ENCODE results near the gene ACAP3.

Gene ACAP3

GRCh38 chr1:1319646-1319941 is 11.9 kb upstream of the ACAP3 start:
- H2BK120ac ChIP-seq (ENCODE audit: low read depth, low read length): no peak overlapping the region
- H2AFZ ChIP-seq (ENCODE audit: low read length): no peak overlapping the region
- H3K27me3 ChIP-seq (ENCODE audit: control insufficient read depth in 3 of 3, insufficient read depth in 3 of 3, low read depth in 1 of 3, low read length in 3 of 3): no peaks in the 10 kb centered on the region
- no peak overlapping the region for H3K4me3 ChIP-seq (ENCODE audit: low read length in 2 of 2)
- no peak overlapping the region for H2AK5ac ChIP-seq (ENCODE audit: low read depth, low read length)
- peaks cover 9 to 10% of the 10 kb centered on the region in 2 donors for H3K4me1 ChIP-seq (ENCODE audit: control insufficient read depth in 2 of 2, insufficient read depth in 1 of 2, low read depth in 1 of 2, low read length in 2 of 2)
- DNase-seq (ENCODE audit: low spot score): no peak
- no peak overlapping the region for H2BK5ac ChIP-seq (ENCODE audit: low read length)
- H3K23ac ChIP-seq (ENCODE audit: low read depth, low read length, poor library complexity): no peak overlapping the region
- H3K36me3 ChIP-seq (replicated peaks in 1 of 2; ENCODE audit: control insufficient read depth in 2 of 2, insufficient read depth in 2 of 2, low read length in 2 of 2): peaks cover 29 to 79% of the 10 kb centered on the region in 2 donors
- H4K91ac ChIP-seq (ENCODE audit: low read depth, low read length, poor library complexity): no peak overlapping the region
- no CpG with 5 or more reads among the region's 13 CpGs for WGBS, 2 donors (ENCODE audit: extremely low coverage in 2 of 2, insufficient read length in 2 of 2, insufficient replicate concordance in 1 of 2)
- H3K14ac ChIP-seq (ENCODE audit: low read length): no peak overlapping the region
- H3K18ac ChIP-seq (ENCODE audit: low read length): no peak overlapping the region
- no peak overlapping the region for H3K9ac ChIP-seq (ENCODE audit: low read depth, low read length, poor library complexity)
- H2BK12ac ChIP-seq (ENCODE audit: low read length): no peak overlapping the region
- peaks cover 53% of the 10 kb centered on the region for H3K79me1 ChIP-seq (ENCODE audit: low read depth, low read length)
- H3K4me2 ChIP-seq (ENCODE audit: insufficient read depth, low read length, poor library complexity, severe bottlenecking): no peak overlapping the region
- no peak overlapping the region for H3K27ac ChIP-seq (replicated peaks; ENCODE audit: low read length)
- no peak overlapping the region for H4K8ac ChIP-seq (ENCODE audit: low read depth, low read length)
- H2BK15ac ChIP-seq (ENCODE audit: low read length): no peak overlapping the region
- H3K4ac ChIP-seq (ENCODE audit: low read length): no peak overlapping the region
- no peaks in the 10 kb centered on the region for H3K9me3 ChIP-seq (replicated peaks in 1 of 2; ENCODE audit: control insufficient read depth in 2 of 2, insufficient read depth in 1 of 2, low read depth in 1 of 2, low read length in 2 of 2)

- Histone ChIP-seq H3K4me1 (ENCODE audit: control insufficient read depth in 2 of 2, insufficient read depth in 1 of 2, low read depth in 1 of 2, low read length in 2 of 2) (peaks cover 9 to 10% of the 10 kb centered on the region in 2 donors), H3K4me3 (ENCODE audit: low read length in 2 of 2) (no peak overlapping the region), H3K9ac (ENCODE audit: low read depth, low read length, poor library complexity) (peak overlapping the region; percentile 44), H2AK5ac (ENCODE audit: low read depth, low read length) (peak overlapping the region; percentile 88), H3K27ac (replicated peaks; ENCODE audit: low read length) (no peak overlapping the region), H3K4me2 (ENCODE audit: insufficient read depth, low read length, poor library complexity, severe bottlenecking) (no peak overlapping the region), H3K23ac (ENCODE audit: low read depth, low read length, poor library complexity) (no peak overlapping the region), H4K8ac (ENCODE audit: low read depth, low read length) (no peak overlapping the region), H2BK15ac (ENCODE audit: low read length) (no peak overlapping the region), H3K18ac (ENCODE audit: low read length) (no peak overlapping the region), H2BK5ac (ENCODE audit: low read length) (no peak overlapping the region), H2BK12ac (ENCODE audit: low read length) (no peak overlapping the region), H2BK120ac (ENCODE audit: low read depth, low read length) (peak overlapping the region; percentile 41), H2AFZ (ENCODE audit: low read length) (no peak overlapping the region), H3K4ac (ENCODE audit: low read length) (no peak overlapping the region), H3K27me3 (ENCODE audit: control insufficient read depth in 3 of 3, insufficient read depth in 3 of 3, low read depth in 1 of 3, low read length in 3 of 3) (no peaks in the 10 kb centered on the region), H4K91ac (ENCODE audit: low read depth, low read length, poor library complexity) (no peak overlapping the region), H3K79me1 (ENCODE audit: low read depth, low read length) (peaks cover 50% of the 10 kb centered on the region), H3K9me3 (replicated peaks in 1 of 2; ENCODE audit: control insufficient read depth in 2 of 2, insufficient read depth in 1 of 2, low read depth in 1 of 2, low read length in 2 of 2) (no peaks in the 10 kb centered on the region), H3K36me3 (replicated peaks in 1 of 2; ENCODE audit: control insufficient read depth in 2 of 2, insufficient read depth in 2 of 2, low read length in 2 of 2) (peaks cover 34 to 84% of the 10 kb centered on the region in 2 donors), H3K14ac (ENCODE audit: low read length) (no peak overlapping the region)
- no CpG with 5 or more reads among the region's 36 CpGs for WGBS, 2 donors (ENCODE audit: extremely low coverage in 2 of 2, insufficient read length in 2 of 2, insufficient replicate concordance in 1 of 2)
- DNase-seq (ENCODE audit: low spot score): no peak
These were observed 11.3 kb upstream of the ACAP3 start for GRCh38 chr1:1318777-1319645.

GRCh38 chr1:1318131-1318652 is 10.5 kb upstream of the ACAP3 start:
- Histone ChIP-seq H3K36me3 (replicated peaks in 1 of 2; ENCODE audit: control insufficient read depth in 2 of 2, insufficient read depth in 2 of 2, low read length in 2 of 2) (peaks cover 42 to 90% of the 10 kb centered on the region in 2 donors), H4K91ac (ENCODE audit: low read depth, low read length, poor library complexity) (no peak overlapping the region), H3K14ac (ENCODE audit: low read length) (no peak overlapping the region), H2AK5ac (ENCODE audit: low read depth, low read length) (no peak overlapping the region), H2BK15ac (ENCODE audit: low read length) (no peak overlapping the region), H3K79me1 (ENCODE audit: low read depth, low read length) (peaks cover 48% of the 10 kb centered on the region), H3K18ac (ENCODE audit: low read length) (no peak overlapping the region), H3K4me2 (ENCODE audit: insufficient read depth, low read length, poor library complexity, severe bottlenecking) (no peak overlapping the region), H3K4me1 (ENCODE audit: control insufficient read depth in 2 of 2, insufficient read depth in 1 of 2, low read depth in 1 of 2, low read length in 2 of 2) (peaks cover 6 to 7% of the 10 kb centered on the region in 2 donors), H3K4ac (ENCODE audit: low read length) (no peak overlapping the region), H3K9me3 (replicated peaks in 1 of 2; ENCODE audit: control insufficient read depth in 2 of 2, insufficient read depth in 1 of 2, low read depth in 1 of 2, low read length in 2 of 2) (no peaks in the 10 kb centered on the region), H2BK5ac (ENCODE audit: low read length) (no peak overlapping the region), H2BK120ac (ENCODE audit: low read depth, low read length) (no peak overlapping the region), H3K9ac (ENCODE audit: low read depth, low read length, poor library complexity) (no peak overlapping the region), H2AFZ (ENCODE audit: low read length) (no peak overlapping the region), H2BK12ac (ENCODE audit: low read length) (no peak overlapping the region), H4K8ac (ENCODE audit: low read depth, low read length) (no peak overlapping the region), H3K23ac (ENCODE audit: low read depth, low read length, poor library complexity) (no peak overlapping the region), H3K4me3 (ENCODE audit: low read length in 2 of 2) (no peak overlapping the region), H3K27ac (replicated peaks; ENCODE audit: low read length) (no peak overlapping the region), H3K27me3 (ENCODE audit: control insufficient read depth in 3 of 3, insufficient read depth in 3 of 3, low read depth in 1 of 3, low read length in 3 of 3) (no peaks in the 10 kb centered on the region)
- DNase-seq (ENCODE audit: low spot score): no peak
- no CpG with 5 or more reads among the region's 9 CpGs for WGBS, 2 donors (ENCODE audit: extremely low coverage in 2 of 2, insufficient read length in 2 of 2, insufficient replicate concordance in 1 of 2)

GRCh38 chr1:1317420-1317819 is 9.7 kb upstream of the ACAP3 start:
- Histone ChIP-seq H3K4ac (ENCODE audit: low read length) (no peak overlapping the region), H3K23ac (ENCODE audit: low read depth, low read length, poor library complexity) (no peak overlapping the region), H3K4me3 (ENCODE audit: low read length in 2 of 2) (no peak overlapping the region), H3K27me3 (ENCODE audit: control insufficient read depth in 3 of 3, insufficient read depth in 3 of 3, low read depth in 1 of 3, low read length in 3 of 3) (no peaks in the 10 kb centered on the region), H3K18ac (ENCODE audit: low read length) (no peak overlapping the region), H2BK5ac (ENCODE audit: low read length) (no peak overlapping the region), H3K9ac (ENCODE audit: low read depth, low read length, poor library complexity) (no peak overlapping the region), H3K4me2 (ENCODE audit: insufficient read depth, low read length, poor library complexity, severe bottlenecking) (no peak overlapping the region), H3K4me1 (ENCODE audit: control insufficient read depth in 2 of 2, insufficient read depth in 1 of 2, low read depth in 1 of 2, low read length in 2 of 2) (peaks cover 0 to 7% of the 10 kb centered on the region in 2 donors), H3K14ac (ENCODE audit: low read length) (no peak overlapping the region), H4K91ac (ENCODE audit: low read depth, low read length, poor library complexity) (no peak overlapping the region), H2BK120ac (ENCODE audit: low read depth, low read length) (no peak overlapping the region), H3K9me3 (replicated peaks in 1 of 2; ENCODE audit: control insufficient read depth in 2 of 2, insufficient read depth in 1 of 2, low read depth in 1 of 2, low read length in 2 of 2) (no peaks in the 10 kb centered on the region), H3K36me3 (replicated peaks in 1 of 2; ENCODE audit: control insufficient read depth in 2 of 2, insufficient read depth in 2 of 2, low read length in 2 of 2) (peaks cover 47 to 93% of the 10 kb centered on the region in 2 donors), H2BK12ac (ENCODE audit: low read length) (no peak overlapping the region), H2AFZ (ENCODE audit: low read length) (no peak overlapping the region), H3K27ac (replicated peaks; ENCODE audit: low read length) (no peak overlapping the region), H2AK5ac (ENCODE audit: low read depth, low read length) (no peak overlapping the region), H4K8ac (ENCODE audit: low read depth, low read length) (no peak overlapping the region), H2BK15ac (ENCODE audit: low read length) (no peak overlapping the region), H3K79me1 (ENCODE audit: low read depth, low read length) (peaks cover 44% of the 10 kb centered on the region)
- WGBS, 2 donors (ENCODE audit: extremely low coverage in 2 of 2, insufficient read length in 2 of 2, insufficient replicate concordance in 1 of 2): no CpG with 5 or more reads among the region's 6 CpGs
- DNase-seq (ENCODE audit: low spot score): no peak

Data from neuronal stem cell (in vitro differentiated cells).